HepG2 (cell line): Measurements from ENCODE around the gene SYTL5. TPM values are rescaled to one million over a fixed set of nuclear protein-coding genes. Genes with fewer than 3 reads are reported as not detected.

Source experiments
- ATAC-seq: fragments of 200-7000 bp; cut with Tn5 transposase; 3 replicates; pipeline ENCODE4 v1.9.1; 2020; ENCODE audit warnings: mild to moderate bottlenecking, moderate library complexity
- BruUV-seq: library from RNA; stranded (reverse); fragments of 400-500 nt; replicated peaks from 2 replicates; lab custom pipeline; 2021; lab: Mats Ljungman, UMichigan
- CTCF ChIA-PET: fragments of 300-600 bp; formaldehyde crosslinking; extraction: SDS; loops from one replicate; lab custom pipeline; 2021; ENCODE audit warnings: low total read pairs, inconsistent platforms, low intra/inter-chr PET ratio; lab: Yijun Ruan, JAX
- POLR2A ChIA-PET: fragments of 350-600 bp; sonication (Branson Sonifier 250); formaldehyde crosslinking; loops from one replicate; lab custom pipeline; 2020; ENCODE audit warnings: antibody characterized with exemption, inconsistent platforms; lab: Yijun Ruan, JAX
- DNase-seq: peaks from one replicate; pipeline ENCODE4 v3.0.0-alpha.2; 2015; ENCODE audit warnings: low spot score
- FAIRE-seq: peaks from 3 replicates; lab custom pipeline; 2011; peaks lifted over from hg19 to GRCh38; lab: Jason Lieb, UNC
- H2AFZ ChIP-seq: one replicate; pipeline ENCODE4 v1.6.1; 2011; ENCODE audit warnings: low read length, inconsistent platforms
- H3K27ac ChIP-seq: fragments of 300-600 bp; 3 replicates; pipeline ENCODE4 v1.8.0; 2011; ENCODE audit warnings: mixed run types, mild to moderate bottlenecking, mixed read lengths, low read length, inconsistent platforms; ENCODE audit not compliant: insufficient read depth; ENCODE audit errors: extremely low read length
- H3K27me3 ChIP-seq, 2 experiments: fragments of 200-600 bp in 1 of 2; 2 replicates in 1 of 2; 3 replicates in 1 of 2; pipeline versions ENCODE4 v1.6.0 to v1.8.0; 2011; ENCODE audit warnings: low read length in 2 of 2, mild to moderate bottlenecking in 2 of 2, moderate library complexity in 2 of 2, inconsistent platforms in 1 of 2; ENCODE audit not compliant: insufficient read depth in 2 of 2, control insufficient read depth in 1 of 2
- H3K36me3 ChIP-seq, 2 experiments: fragments of 200-600 bp in 1 of 2; replicated peaks in 1 of 2; 2 replicates in 1 of 2; 3 replicates in 1 of 2; pipeline versions ENCODE4 v1.5.1 to v1.8.0; 2011; ENCODE audit warnings: low read length in 2 of 2, inconsistent platforms in 1 of 2; ENCODE audit not compliant: insufficient read depth in 2 of 2, control insufficient read depth in 1 of 2
- H3K4me1 ChIP-seq: 2 replicates; pipeline ENCODE4 v1.5.1; 2012; ENCODE audit warnings: low read length, inconsistent platforms; ENCODE audit not compliant: insufficient read depth
- H3K4me2 ChIP-seq: 2 replicates; pipeline ENCODE4 v1.6.0; 2011; ENCODE audit warnings: low read depth, low read length, inconsistent platforms
- H3K4me3 ChIP-seq, 3 experiments: fragments of 200-600 bp in 1 of 3; sonication (generic), shearing (Covaris generic) in 1 of 3; replicated peaks in 1 of 3; 2 replicates each; pipeline ENCODE4 v1.5.1; 2011 to 2016; ENCODE audit warnings: low read length in 3 of 3, inconsistent platforms in 2 of 3, low read depth in 2 of 3, mild to moderate bottlenecking in 2 of 3, control low read depth in 1 of 3, mixed read lengths in 1 of 3; ENCODE audit not compliant: insufficient read depth in 1 of 3
- H3K79me2 ChIP-seq: one replicate; pipeline ENCODE4 v1.6.1; 2011; ENCODE audit warnings: low read length, inconsistent platforms; ENCODE audit not compliant: insufficient read depth
- H3K9ac ChIP-seq: 2 replicates; pipeline ENCODE4 v1.6.0; 2011; ENCODE audit warnings: mild to moderate bottlenecking, low read depth, low read length, inconsistent platforms; ENCODE audit not compliant: insufficient read depth
- H3K9me3 ChIP-seq: 2 replicates; pipeline ENCODE4 v1.5.1; 2012; ENCODE audit warnings: mild to moderate bottlenecking, low read length
- H4K20me1 ChIP-seq: 2 replicates; pipeline ENCODE4 v1.6.0; 2011; ENCODE audit warnings: inconsistent platforms, mild to moderate bottlenecking, low read length, moderate library complexity; ENCODE audit not compliant: insufficient read depth
- MAFF ChIP-seq: IDR thresholded peaks from 2 replicates; pipeline ENCODE4 v1.6.1; 2011; ENCODE audit warnings: low read depth, low read length, improper control_type of control experiment
- MAFK ChIP-seq, 2 experiments: IDR thresholded peaks in 1 of 2; conservative IDR thresholded peaks in 1 of 2; 2 replicates each; pipeline ENCODE4 v1.6.1; 2011; ENCODE audit warnings: improper control_type of control experiment in 2 of 2, low read length in 2 of 2
- MXD1 ChIP-seq: sonication (generic); formaldehyde crosslinking; IDR thresholded peaks from 2 replicates; pipeline ENCODE4 v1.4.0; 2020; ENCODE audit warnings: mild to moderate bottlenecking, missing genetic modification reagents
- ZBTB49 ChIP-seq: sonication (generic); formaldehyde crosslinking; IDR thresholded peaks from 2 replicates; pipeline ENCODE4 v1.4.0; 2020; ENCODE audit warnings: missing genetic modification reagents, borderline replicate concordance
- ZNF747 ChIP-seq: sonication (generic); formaldehyde crosslinking; IDR thresholded peaks from 2 replicates; pipeline ENCODE4 v1.8.1; 2023; ENCODE audit warnings: missing genetic modification reagents, mild to moderate bottlenecking, borderline replicate concordance
- WGBS: methylation state at CpG from one replicate; pipeline ENCODE4 v1.1.6; 2017; ENCODE audit warnings: low lambda C conversion rate; 5-methylcytosine and 5-hydroxymethylcytosine counted together
- in situ Hi-C: cut with HindIII; loops from 2 replicates; pipeline ENCODE4 v1.10.0; 2017; ENCODE audit warnings: low pct_unique_long_range_greater_than_20kb; ENCODE audit not compliant: extremely low pct_ligation_motif_present
- intact Hi-C: fragments of 100-400 bp; cut with micrococcal nuclease; formaldehyde crosslinking; loops from one replicate; pipeline ENCODE4 v1.10.0; 2022; ENCODE audit not compliant: unreplicated experiment
- polyA plus RNA-seq, 8 experiments: library from polyadenylated mRNA; depleted of rRNA in 3 of 8; stranded (reverse) in 7 of 8; unstranded in 1 of 8; fragments of >200 nt; fragmentation: Illumina TruSeq in 4 of 8; extraction: Trizol in 4 of 8; gene quantifications; 2 replicates each; pipeline versions ENCODE4 v1.2.1 to v1.2.3, GENCODE V29; 2011 to 2016; ENCODE audit warnings: low read depth in 4 of 8, missing spikeins in 1 of 8, mixed read lengths in 1 of 8; ENCODE audit not compliant: insufficient read depth in 1 of 8
- total RNA-seq, 5 experiments: library from RNA; depleted of rRNA; stranded (reverse); fragments of >200 nt; fragmentation: Illumina TruSeq; extraction: Trizol; gene quantifications; 2 replicates each; pipeline ENCODE4 v1.2.3, GENCODE V29; 2016; ENCODE audit warnings: low read depth in 1 of 5

SYTL5 gene
- total and polyA plus RNA-seq, 2 of the 13 experiments (the other 11 are each of a cell fraction or from before 2014, with no cell fraction given) = not detected

- Histone ChIP-seq H3K9me3 (no peaks in the 10 kb centered on the region), H3K36me3 (no peaks in the 10 kb centered on the region), H3K4me1 (no peaks in the 10 kb centered on the region), H3K4me2 (no peak overlapping the region), H3K9ac (no peak overlapping the region), H4K20me1 (no peaks in the 10 kb centered on the region), H3K27me3 (no peaks in the 10 kb centered on the region), H3K4me3 (no peak overlapping the region), H3K27ac (no peak overlapping the region), H3K79me2 (no peaks in the 10 kb centered on the region), H2AFZ (no peak overlapping the region)
- ChIA-PET POLR2A (no interaction called here), CTCF (no interaction called here)
- in situ Hi-C loops (no loop called here), intact Hi-C loops (loop anchor here (10.0 kb wide), 1 partner anchor 1097 kb away; no protein-coding TSS in a partner anchor)
- ATAC-seq (no peak), DNase-seq (no peak), FAIRE-seq (no peak)
- 69% methylated on average over 1 of the region's 1 CpG for WGBS
- no TSS peak for BruUV-seq
- TF ChIP-seq MXD1 (no peak), MAFK (conservative IDR thresholded peaks at IDR 0.05 in 1 of 2, IDR thresholded peaks at IDR 0.05 in 1 of 2; ENCODE audit: low read length in 2 of 2) (peak; percentile 47 to 75; a peak in 3 of 4 replicates), ZNF747 (no peak), ZBTB49 (no peak), MAFF (peak; percentile 53; the same call in 1 of the 2 replicates)
Measured at GRCh38 chrX:38087594-38087993, 81.2 kb downstream of the SYTL5 start.
